GM12874 (cell line): ENCODE results near the gene ALDH5A1.

Experiments
- CTCF ChIP-seq: IDR thresholded peaks from 2 replicates; pipeline ENCODE4 v1.5.1; 2011; ENCODE audit warnings: low read depth, mild to moderate bottlenecking, control low read depth, low read length, moderate library complexity; ENCODE audit not compliant: insufficient read depth

ALDH5A1 gene

GRCh38 chr6:24551139-24551538, 56.4 kb downstream of the ALDH5A1 start:
- no peak for TF ChIP-seq CTCF

GRCh38 chr6:24554474-24554873, 59.7 kb downstream of the ALDH5A1 start:
- no peak for TF ChIP-seq CTCF

- TF ChIP-seq CTCF: no peak
Measured at GRCh38 chr6:24558516-24558915, 63.7 kb downstream of the ALDH5A1 start.

- TF ChIP-seq CTCF: no peak
Measured at GRCh38 chr6:24564081-24564480, 69.3 kb downstream of the ALDH5A1 start.

GRCh38 chr6:24565196-24565595, 70.4 kb downstream of the ALDH5A1 start:
- no peak for TF ChIP-seq CTCF

- no peak for TF ChIP-seq CTCF
Measured at GRCh38 chr6:24566020-24566767, 71.4 kb downstream of the ALDH5A1 start.

GRCh38 chr6:24568683-24569082, 73.9 kb downstream of the ALDH5A1 start:
- no peak for TF ChIP-seq CTCF
